Retina (tissue), 1 donor: ENCODE measurements around the gene HPS1.

Experiments used
- DNase-seq: peaks from one replicate; pipeline ENCODE4 v3.0.0-alpha.2; 2016

HPS1 gene

GRCh38 chr10:98431016-98431415 is 15.7 kb downstream of the HPS1 start:
- no peak for DNase-seq

- DNase-seq = no peak
Observed at GRCh38 chr10:98430427-98430826, 16.3 kb downstream of the HPS1 start.

- DNase-seq = no peak
Observed at GRCh38 chr10:98429320-98430072, 17.2 kb downstream of the HPS1 start.

- no peak for DNase-seq
Observed at GRCh38 chr10:98427011-98427515, 19.7 kb downstream of the HPS1 start.

- DNase-seq = no peak
Observed at GRCh38 chr10:98425511-98426352, 21.0 kb downstream of the HPS1 start.

- DNase-seq = no peak
Observed at GRCh38 chr10:98424295-98425254, 22.2 kb downstream of the HPS1 start.

GRCh38 chr10:98423691-98424120 is 23.0 kb downstream of the HPS1 start:
- no peak for DNase-seq

GRCh38 chr10:98422182-98422581 is 24.6 kb downstream of the HPS1 start:
- DNase-seq = no peak

- DNase-seq = no peak
Observed at GRCh38 chr10:98420786-98421185, 25.9 kb downstream of the HPS1 start.

- DNase-seq = no peak
Observed at GRCh38 chr10:98419469-98420261, 27.1 kb downstream of the HPS1 start.

GRCh38 chr10:98418665-98419468 is 27.9 kb downstream of the HPS1 start:
- DNase-seq = no peak

- no peak for DNase-seq
Observed at GRCh38 chr10:98417973-98418664, 28.6 kb downstream of the HPS1 start.

- no peak for DNase-seq
Observed at GRCh38 chr10:98417481-98417959, 29.2 kb downstream of the HPS1 start.

- no peak for DNase-seq
Observed at GRCh38 chr10:98416606-98417388, 29.9 kb downstream of the HPS1 start.

GRCh38 chr10:98415731-98416119 is 31.0 kb downstream of the HPS1 start:
- no peak for DNase-seq

- peak; percentile 85 for DNase-seq
Observed at GRCh38 chr10:98414932-98415730, 31.6 kb downstream of the HPS1 start, which contains the start of gene PYROXD2. Gene PYROXD2, minus strand, starts transcription at chr10:98415182. Its CDS starts 47 bp downstream, at chr10:98415135.

- DNase-seq = peak; percentile 24
Observed at GRCh38 chr10:98414578-98414931, 32.2 kb downstream of the HPS1 start.

GRCh38 chr10:98411768-98412167 is 35.0 kb downstream of the HPS1 start:
- no peak for DNase-seq
